H1 (cell line): ENCODE results near the gene CXCL11. TPM values are rescaled to one million over a fixed set of nuclear protein-coding genes. Genes with fewer than 3 reads are reported as not detected.

Source experiments
- CTCF ChIA-PET: fragments of 300-600 bp; sonication (Branson Sonifier 250); formaldehyde crosslinking; loops from one replicate; lab custom pipeline; 2021; ENCODE audit not compliant: partially characterized antibody; lab: Charles Lee
- POLR2A ChIA-PET: fragments of 300-600 bp; sonication (Branson Sonifier 250); formaldehyde crosslinking; loops from one replicate; lab custom pipeline; 2021; ENCODE audit warnings: inconsistent platforms; ENCODE audit not compliant: partially characterized antibody; lab: Charles Lee
- DNase-seq, 2 experiments: peaks; one replicate each; pipeline versions ENCODE4 v3.0.0 to v3.0.0-alpha.2; 2010 to 2022; ENCODE audit warnings: low spot score in 2 of 2, low read depth in 1 of 2, mixed read lengths in 1 of 2
- FAIRE-seq: peaks from 2 replicates; lab custom pipeline; 2011; peaks lifted over from hg19 to GRCh38; lab: Jason Lieb, UNC
- H2AFZ ChIP-seq: 2 replicates; pipeline ENCODE4 v1.8.1; 2012; ENCODE audit warnings: low read length, inconsistent platforms
- H2AK5ac ChIP-seq: 2 replicates; pipeline ENCODE4 v1.6.1; 2013; ENCODE audit warnings: low read depth, low read length
- H2BK120ac ChIP-seq: replicated peaks from 2 replicates; pipeline ENCODE3; 2013; ENCODE audit warnings: low read depth, low read length, inconsistent platforms
- H2BK12ac ChIP-seq: 2 replicates; pipeline ENCODE4 v1.6.1; 2013; ENCODE audit warnings: low read depth, low read length
- H2BK15ac ChIP-seq: 2 replicates; pipeline ENCODE4 v1.6.1; 2013; ENCODE audit warnings: low read length
- H2BK20ac ChIP-seq: 2 replicates; pipeline ENCODE4 v1.6.1; 2013; ENCODE audit warnings: low read length
- H2BK5ac ChIP-seq: 2 replicates; pipeline ENCODE4 v1.6.1; 2013; ENCODE audit warnings: low read depth, low read length
- H3K14ac ChIP-seq: 2 replicates; pipeline ENCODE4 v1.6.1; 2013; ENCODE audit warnings: inconsistent platforms; ENCODE audit not compliant: insufficient read length
- H3K18ac ChIP-seq: 2 replicates; pipeline ENCODE4 v1.6.1; 2013; ENCODE audit warnings: low read length; ENCODE audit errors: extremely low read depth
- H3K23ac ChIP-seq: 2 replicates; pipeline ENCODE4 v1.6.1; 2013; ENCODE audit warnings: inconsistent platforms; ENCODE audit not compliant: insufficient read length
- H3K23me2 ChIP-seq: 2 replicates; pipeline ENCODE4 v1.6.1; 2013; ENCODE audit warnings: low read depth, low read length
- H3K27ac ChIP-seq: 2 replicates; pipeline ENCODE4 v1.6.1; 2011; ENCODE audit warnings: low read depth, low read length, inconsistent platforms
- H3K27me3 ChIP-seq, 4 experiments: replicated peaks in 1 of 4; 1 replicate in 1 of 4; 2 replicates in 3 of 4; pipeline versions ENCODE4 v1.6.1 to v1.8.1; 2011 to 2013; ENCODE audit warnings: low read length in 3 of 4, mild to moderate bottlenecking in 3 of 4, inconsistent platforms in 2 of 4, mixed read lengths in 2 of 4, moderate library complexity in 1 of 4; ENCODE audit not compliant: control insufficient read depth in 3 of 4, insufficient read depth in 3 of 4; ENCODE audit errors: extremely low read depth in 1 of 4
- H3K36me3 ChIP-seq, 4 experiments: 2 replicates each; pipeline versions ENCODE4 v1.6.1 to v1.8.1; 2011 to 2013; ENCODE audit warnings: mild to moderate bottlenecking in 4 of 4, low read length in 3 of 4, moderate library complexity in 2 of 4, control low read depth in 1 of 4, inconsistent platforms in 1 of 4; ENCODE audit not compliant: insufficient read depth in 4 of 4, control insufficient read depth in 2 of 4
- H3K4ac ChIP-seq: replicated peaks from 2 replicates; pipeline ENCODE3; 2013; ENCODE audit warnings: low read length, low read depth, mixed read lengths, inconsistent platforms; ENCODE audit not compliant: insufficient read length
- H3K4me1 ChIP-seq, 4 experiments: replicated peaks in 1 of 4; 1 replicate in 1 of 4; 2 replicates in 3 of 4; pipeline versions ENCODE4 v1.6.1 to v1.8.1; 2011 to 2013; ENCODE audit warnings: low read length in 3 of 4, inconsistent platforms in 2 of 4, mixed read lengths in 1 of 4; ENCODE audit not compliant: insufficient read depth in 4 of 4, control insufficient read depth in 3 of 4
- H3K4me2 ChIP-seq, 2 experiments: 2 replicates each; pipeline versions ENCODE4 v1.6.1 to v1.8.1; 2011 to 2013; ENCODE audit warnings: low read depth in 2 of 2, low read length in 2 of 2, control low read depth in 1 of 2, inconsistent platforms in 1 of 2, mild to moderate bottlenecking in 1 of 2; ENCODE audit not compliant: insufficient read depth in 1 of 2
- H3K4me3 ChIP-seq, 4 experiments: fragments of 200-600, 300-600 bp in 1 of 4; sonication (generic), shearing (Covaris generic), sonication (Bioruptor Twin) in 1 of 4; 2 replicates each; pipeline versions ENCODE4 v1.5.1 to v1.8.1; 2011 to 2016; ENCODE audit warnings: low read length in 4 of 4, low read depth in 3 of 4, control low read depth in 2 of 4, inconsistent platforms in 2 of 4, mild to moderate bottlenecking in 2 of 4, mixed read lengths in 1 of 4, moderate library complexity in 1 of 4; ENCODE audit not compliant: insufficient read depth in 2 of 4; ENCODE audit errors: extremely low read depth in 1 of 4
- H3K56ac ChIP-seq: replicated peaks from 2 replicates; pipeline ENCODE3; 2013; ENCODE audit warnings: low read depth, mild to moderate bottlenecking, mixed read lengths, low read length, inconsistent platforms; ENCODE audit not compliant: insufficient read length
- H3K79me1 ChIP-seq: 2 replicates; pipeline ENCODE4 v1.6.1; 2013; ENCODE audit warnings: low read depth, low read length, control low read depth
- H3K79me2 ChIP-seq, 2 experiments: 2 replicates each; pipeline versions ENCODE4 v1.6.1 to v1.8.1; 2012 to 2013; ENCODE audit warnings: low read length in 2 of 2, mild to moderate bottlenecking in 2 of 2, inconsistent platforms in 1 of 2; ENCODE audit not compliant: insufficient read depth in 2 of 2, control insufficient read depth in 1 of 2
- H3K9ac ChIP-seq, 4 experiments: replicated peaks in 1 of 4; 1 replicate in 1 of 4; 2 replicates in 3 of 4; pipeline versions ENCODE4 v1.6.1 to v1.8.1; 2011 to 2013; ENCODE audit warnings: low read depth in 3 of 4, low read length in 3 of 4, control low read depth in 2 of 4, mild to moderate bottlenecking in 2 of 4, moderate library complexity in 2 of 4, inconsistent platforms in 1 of 4; ENCODE audit errors: extremely low read depth in 1 of 4
- H3K9me3 ChIP-seq, 2 experiments: 2 replicates each; pipeline versions ENCODE4 v1.6.1 to v1.8.1; 2012 to 2013; ENCODE audit warnings: mild to moderate bottlenecking in 2 of 2, moderate library complexity in 2 of 2, control low read depth in 1 of 2, inconsistent platforms in 1 of 2, low read depth in 1 of 2, low read length in 1 of 2, mixed read lengths in 1 of 2; ENCODE audit not compliant: insufficient read depth in 2 of 2
- H4K20me1 ChIP-seq, 2 experiments: replicated peaks in 1 of 2; 2 replicates each; pipeline versions ENCODE3 to v1.8.1; 2011 to 2013; ENCODE audit warnings: inconsistent platforms in 2 of 2, low read length in 2 of 2, mild to moderate bottlenecking in 1 of 2; ENCODE audit not compliant: insufficient read depth in 2 of 2, control insufficient read depth in 1 of 2
- H4K5ac ChIP-seq: 2 replicates; pipeline ENCODE4 v1.6.1; 2013; ENCODE audit warnings: low read length, low read depth, mixed read lengths, inconsistent platforms; ENCODE audit not compliant: insufficient read length
- H4K8ac ChIP-seq: 2 replicates; pipeline ENCODE4 v1.8.0; 2013; ENCODE audit warnings: mild to moderate bottlenecking, moderate library complexity, low read length, inconsistent platforms; ENCODE audit not compliant: insufficient read depth; ENCODE audit errors: extremely low read depth
- H4K91ac ChIP-seq: replicated peaks from 2 replicates; pipeline ENCODE3; 2013; ENCODE audit warnings: low read length, mixed read lengths, inconsistent platforms; ENCODE audit not compliant: insufficient read length
- KDM4A ChIP-seq: IDR thresholded peaks from one replicate; pipeline ENCODE4 v1.7.1; 2012; ENCODE audit warnings: low read depth, mild to moderate bottlenecking, moderate library complexity, low read length, inconsistent platforms; ENCODE audit not compliant: severe bottlenecking
- SAP30 ChIP-seq: fragments of 300-600 bp; sonication (generic); IDR thresholded peaks from 2 replicates; pipeline ENCODE4 v1.7.1; 2012; ENCODE audit warnings: low read length, moderate library complexity, mild to moderate bottlenecking, inconsistent platforms; ENCODE audit not compliant: insufficient read depth, insufficient replicate concordance
- WGBS, 2 experiments: shearing (Covaris generic) in 1 of 2; methylation state at CpG; one replicate each; pipeline versions ENCODE4 v1.1.6 to v1.1.7; 2013 to 2015; ENCODE audit warnings: low lambda C conversion rate in 2 of 2, mixed read lengths in 2 of 2, inconsistent platforms in 1 of 2, low coverage in 1 of 2, missing lambda C conversion rate in 1 of 2; ENCODE audit not compliant: insufficient replicate concordance in 2 of 2, insufficient coverage in 1 of 2, insufficient read length in 1 of 2; ENCODE audit errors: extremely low coverage in 1 of 2, missing lambda C conversion rate in 1 of 2; 5-methylcytosine and 5-hydroxymethylcytosine counted together
- polyA plus RNA-seq, 7 experiments: library from polyadenylated mRNA; depleted of rRNA in 3 of 7; stranded (reverse) in 5 of 7; unstranded in 2 of 7; fragments of >200 nt in 5 of 7; fragments of 200-250 nt in 2 of 7; gene quantifications; 1 replicate in 5 of 7; 2 replicates in 1 of 7; 4 replicates in 1 of 7; pipeline versions ENCODE4 v1.2.1 to v1.2.3, GENCODE V29; 2011 to 2013; ENCODE audit warnings: missing spikeins in 2 of 7, mixed read lengths in 2 of 7
- total RNA-seq: library from RNA; stranded (reverse); fragmentation: NEBNext Ultra II Directional; extraction: Animal tissue kit (Norgen Biotek cat#: 25700); gene quantifications from 2 replicates; pipeline ENCODE4 v1.2.1, GENCODE V29; 2021

The CXCL11 gene
- total and polyA plus RNA-seq, 2 of the 8 experiments (the other 6 are each of a cell fraction or from before 2014, with no cell fraction given), result 0.18 TPM; not detected in 1

GRCh38 chr4:76017056-76017686, 18.7 kb downstream of the CXCL11 start:
- Histone ChIP-seq H3K56ac (no peak overlapping the region), H3K14ac (no peak overlapping the region), H4K20me1 (no peaks in the 10 kb centered on the region), H3K79me1 (no peaks in the 10 kb centered on the region), H4K5ac (no peak overlapping the region), H2AK5ac (no peak overlapping the region), H4K91ac (no peak overlapping the region), H3K4me3 (no peak overlapping the region), H3K36me3 (no peaks in the 10 kb centered on the region), H2BK5ac (no peak overlapping the region), H3K9ac (no peak overlapping the region), H2BK12ac (0 out of 2 replicates have a peak overlapping the region, but pooled peaks have one; percentile 7), H3K4me1 (peaks cover 0 to 5% (median 1%) of the 10 kb centered on the region in 4 experiments; a peak in 2 of 7 replicates), H3K27me3 (no peaks in the 10 kb centered on the region), H3K9me3 (no peaks in the 10 kb centered on the region), H3K23me2 (no peaks in the 10 kb centered on the region; the same call in 1 of the 2 replicates), H3K18ac (no peak overlapping the region), H3K79me2 (no peaks in the 10 kb centered on the region), H4K8ac (no peak overlapping the region), H2BK15ac (no peak overlapping the region), H3K23ac (no peak overlapping the region), H2BK120ac (no peak overlapping the region), H2BK20ac (no peak overlapping the region), H3K4ac (no peak overlapping the region), H2AFZ (peak overlapping the region; percentile 93; the same call in 1 of the 2 replicates), H3K4me2 (no peak overlapping the region), H3K27ac (no peak overlapping the region)
- POLR2A ChIA-PET, result no interaction called here
- TF ChIP-seq SAP30, result no peak
- TF ChIP-seq KDM4A, result no peak
- no peak for FAIRE-seq
- CTCF ChIA-PET, result interaction anchor here (1.1 to 2.6 kb wide), 2 partner anchors 21 to 53 kb away, joined by 3 to 12 read pairs; no protein-coding TSS in a partner anchor
- 77% methylated on average over 3 of the region's 3 CpGs; no CpG with 5 or more reads in 1 of the 2 experiments for WGBS, 2 experiments
- no peak for DNase-seq
